ENCODE results near the gene GATAD2B.

GRCh38 chr1:153880962-153881361 is 41.8 kb downstream of the GATAD2B start:
- TF ChIP-seq CTCF (IDR thresholded peaks at IDR 0.05 in 4 of 5, conservative IDR thresholded peaks at IDR 0.05 in 1 of 5) (no peak), POLR2A (IDR thresholded peaks at IDR 0.05) (no peak)
